SK-N-SH (cell line): ENCODE measurements around the gene DNAH6.

Experiments
- CHD2 ChIP-seq: fragments of 150-350 bp; IDR thresholded peaks from 2 replicates; pipeline ENCODE4 v1.6.1; 2018; ENCODE audit warnings: low read length; ENCODE audit not compliant: partially characterized antibody
- CTCF ChIP-seq: fragments of 200-600 bp; sonication (generic); IDR thresholded peaks from 2 replicates; pipeline ENCODE4 v1.6.1; 2017; ENCODE audit warnings: antibody characterized with exemption, mild to moderate bottlenecking, moderate library complexity
- IRF3 ChIP-seq: fragments of 150-350 bp; IDR thresholded peaks from 2 replicates; pipeline ENCODE4 v1.6.1; 2016; ENCODE audit warnings: mild to moderate bottlenecking, low read depth, low read length
- MAX ChIP-seq: IDR thresholded peaks from 2 replicates; pipeline ENCODE4 v1.4.0; 2012; ENCODE audit warnings: low read depth
- RAD21 ChIP-seq: IDR thresholded peaks from 2 replicates; pipeline ENCODE4 v1.6.1; 2012; ENCODE audit warnings: mild to moderate bottlenecking, low read length
- REST ChIP-seq: IDR thresholded peaks from 2 replicates; pipeline ENCODE4 v1.6.1; 2012; ENCODE audit warnings: mild to moderate bottlenecking, low read depth, low read length, moderate library complexity
- SIN3A ChIP-seq: IDR thresholded peaks from 2 replicates; pipeline ENCODE4 v1.6.1; 2012; ENCODE audit warnings: low read depth, mild to moderate bottlenecking, low read length, moderate library complexity, borderline replicate concordance
- TEAD4 ChIP-seq: IDR thresholded peaks from 2 replicates; pipeline ENCODE4 v1.4.0; 2012; ENCODE audit warnings: mild to moderate bottlenecking, borderline replicate concordance; ENCODE audit not compliant: insufficient read depth
- USF1 ChIP-seq: IDR thresholded peaks from 2 replicates; pipeline ENCODE4 v1.4.0; 2012; ENCODE audit warnings: low read depth, borderline replicate concordance

GRCh38 chr2:84788498-84788897 lies 272.2 kb downstream of the DNAH6 start:
- TF ChIP-seq REST: no peak
- TF ChIP-seq CTCF: no peak
- TF ChIP-seq USF1: no peak
- no peak for TF ChIP-seq CHD2
- no peak for TF ChIP-seq SIN3A
- TF ChIP-seq TEAD4: no peak
- TF ChIP-seq MAX: no peak
- no peak for TF ChIP-seq IRF3
- TF ChIP-seq RAD21: no peak
